AG04450 (cell line): Measurements from ENCODE around the gene MACF1. TPM values are rescaled to one million over a fixed set of nuclear protein-coding genes. Genes with fewer than 3 reads are reported as not detected.
"Not testable (repeated sequence)": the region's sequence is repeated elsewhere in the genome, so short reads cannot be mapped to it uniquely, and the experiment has no call there.

Experiments
- CTCF ChIA-PET: fragments of 300-600, 350-600 bp; formaldehyde crosslinking; extraction: SDS; loops from one replicate; lab custom pipeline; 2022; ENCODE audit warnings: antibody characterized with exemption, inconsistent platforms; lab: Charles Lee
- POLR2A ChIA-PET: fragments of 350-600 bp; formaldehyde crosslinking; extraction: SDS; loops from one replicate; lab custom pipeline; 2021; ENCODE audit warnings: antibody characterized with exemption, inconsistent platforms; lab: Yijun Ruan, JAX
- DNase-seq: peaks from one replicate; pipeline ENCODE4 v3.0.0-alpha.2; 2011; ENCODE audit warnings: low read depth, low spot score
- H3K27ac ChIP-seq: one replicate; pipeline ENCODE4 v1.5.1; 2012; ENCODE audit warnings: low read depth, low read length, control low read depth
- H3K27me3 ChIP-seq: one replicate; pipeline ENCODE4 v1.6.0; 2012; ENCODE audit warnings: low read length; ENCODE audit not compliant: control insufficient read depth, insufficient read depth
- H3K4me3 ChIP-seq: 2 replicates; pipeline ENCODE4 v1.5.1; 2011; ENCODE audit warnings: mild to moderate bottlenecking, low read depth, low read length, control low read depth
- H3K9me3 ChIP-seq: 2 replicates; pipeline ENCODE4 v1.5.1; 2012; ENCODE audit warnings: low read length; ENCODE audit not compliant: control insufficient read depth, insufficient read depth
- CTCF ChIP-seq: IDR thresholded peaks from 2 replicates; pipeline ENCODE4 v1.5.1; 2011; ENCODE audit warnings: low read depth, low read length, control low read depth, inconsistent platforms
- polyA plus RNA-seq: library from polyadenylated mRNA; depleted of rRNA; stranded (reverse); fragments of >200 nt; gene quantifications from 2 replicates; pipeline ENCODE4 v1.2.3, GENCODE V29; 2011

The MACF1 gene
- polyA plus RNA-seq, 1 experiment, result 118 TPM

- POLR2A ChIA-PET, result no interaction called here
- no peak overlapping the region for H3K27ac ChIP-seq
- H3K27me3 ChIP-seq, result no peaks in the 10 kb centered on the region
- no peak for DNase-seq
- H3K9me3 ChIP-seq, result no peaks in the 10 kb centered on the region
- CTCF ChIA-PET, result no interaction called here
- no peak overlapping the region for H3K4me3 ChIP-seq
- no peak for TF ChIP-seq CTCF
These were observed 236.4 kb downstream of the MACF1 start for GRCh38 chr1:39440856-39441255.

- ChIA-PET POLR2A (no interaction called here), CTCF (interaction anchor here (2.0 kb wide), 1 partner anchor 97 kb away, joined by 8 read pairs; no protein-coding TSS in a partner anchor)
- Histone ChIP-seq H3K27ac (no peak overlapping the region), H3K9me3 (no peaks in the 10 kb centered on the region), H3K4me3 (no peak overlapping the region), H3K27me3 (no peaks in the 10 kb centered on the region)
- no peak for TF ChIP-seq CTCF
- DNase-seq, result no peak
These were observed 237.3 kb downstream of the MACF1 start for GRCh38 chr1:39441797-39442196.

- ChIA-PET CTCF (no interaction called here), POLR2A (no interaction called here)
- H3K27me3 ChIP-seq, result no peaks in the 10 kb centered on the region
- DNase-seq, result no peak
- no peak overlapping the region for H3K4me3 ChIP-seq
- H3K27ac ChIP-seq, result peak overlapping the region; percentile 11
- no peak for TF ChIP-seq CTCF
- no peaks in the 10 kb centered on the region for H3K9me3 ChIP-seq
These were observed 241.1 kb downstream of the MACF1 start for GRCh38 chr1:39445573-39445972.

GRCh38 chr1:39446986-39447567 is 242.6 kb downstream of the MACF1 start:
- DNase-seq, result no peak
- POLR2A ChIA-PET, result no interaction called here
- no peaks in the 10 kb centered on the region for H3K9me3 ChIP-seq
- H3K4me3 ChIP-seq, result no peak overlapping the region
- no peak overlapping the region for H3K27ac ChIP-seq
- TF ChIP-seq CTCF, result no peak
- CTCF ChIA-PET, result interaction anchor here (0.9 to 2.7 kb wide), 3 partner anchors 25 to 348 kb away, joined by 3 to 7 read pairs (median 3); no protein-coding TSS in a partner anchor
- no peaks in the 10 kb centered on the region for H3K27me3 ChIP-seq

GRCh38 chr1:39450041-39450440 is 245.5 kb downstream of the MACF1 start:
- not testable (repeated sequence) for DNase-seq, H3K4me3 ChIP-seq, H3K27me3 ChIP-seq, H3K9me3 ChIP-seq
- ChIA-PET POLR2A (interaction anchor here (0.6 kb wide), 1 partner anchor 124 kb away, joined by 3 read pairs; no protein-coding TSS in a partner anchor), CTCF (interaction anchor here (2.2 kb wide), 1 partner anchor 352 kb away, joined by 13 read pairs; no protein-coding TSS in a partner anchor)
- peak overlapping the region; percentile 42 for H3K27ac ChIP-seq
